Erythroblast (primary cell): Measurements from ENCODE around the gene MLN.

Experiments used
- GATA1 ChIP-seq: IDR thresholded peaks from 2 replicates; pipeline ENCODE4 v1.6.1; 2011; ENCODE audit warnings: low read depth, mild to moderate bottlenecking, control low read depth, low read length, moderate library complexity
- POLR2A ChIP-seq: IDR thresholded peaks from 2 replicates; pipeline ENCODE4 v1.6.1; 2011; ENCODE audit warnings: mild to moderate bottlenecking, low read length

GRCh38 chr6:33761922-33762629 lies 41.7 kb downstream of the MLN start:
- TF ChIP-seq POLR2A (no peak), GATA1 (no peak)
